Panc1 (cell line): ENCODE data around the gene SCPEP1.

Source experiments
- POLR2AphosphoS5 ChIP-seq: IDR thresholded peaks from 2 replicates; pipeline ENCODE4 v1.6.1; 2012; ENCODE audit warnings: mild to moderate bottlenecking, low read depth, low read length, moderate library complexity
- TF ChIP-seq, protein P1 (sequence below), 2 experiments: IDR thresholded peaks; 2 replicates each; pipeline ENCODE4 v1.6.1; 2011 to 2012; ENCODE audit warnings: low read depth in 2 of 2, control low read depth in 1 of 2, low read length in 1 of 2, mild to moderate bottlenecking in 1 of 2, moderate library complexity in 1 of 2; ENCODE audit not compliant: insufficient read depth in 1 of 2
- TF ChIP-seq, protein P2 (sequence below): fragments of 450-650 bp; IDR thresholded peaks from 2 replicates; pipeline ENCODE4 v1.5.1; 2017; ENCODE audit warnings: mild to moderate bottlenecking

DNA sequence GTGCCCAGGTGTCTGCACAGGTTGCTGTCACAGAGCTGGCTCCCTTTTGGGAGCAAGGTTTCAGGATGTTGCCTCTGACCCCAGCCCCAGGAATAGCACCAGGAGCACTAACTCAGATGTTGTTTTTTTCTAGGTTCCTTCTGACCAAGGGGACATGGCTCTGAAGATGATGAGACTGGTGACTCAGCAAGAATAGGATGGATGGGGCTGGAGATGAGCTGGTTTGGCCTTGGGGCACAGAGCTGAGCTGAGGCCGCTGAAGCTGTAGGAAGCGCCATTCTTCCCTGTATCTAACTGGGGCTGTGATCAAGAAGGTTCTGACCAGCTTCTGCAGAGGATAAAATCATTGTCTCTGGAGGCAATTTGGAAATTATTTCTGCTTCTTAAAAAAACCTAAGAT, 28.1 kb downstream of the SCPEP1 start:
- TF ChIP-seq, protein P1, sequence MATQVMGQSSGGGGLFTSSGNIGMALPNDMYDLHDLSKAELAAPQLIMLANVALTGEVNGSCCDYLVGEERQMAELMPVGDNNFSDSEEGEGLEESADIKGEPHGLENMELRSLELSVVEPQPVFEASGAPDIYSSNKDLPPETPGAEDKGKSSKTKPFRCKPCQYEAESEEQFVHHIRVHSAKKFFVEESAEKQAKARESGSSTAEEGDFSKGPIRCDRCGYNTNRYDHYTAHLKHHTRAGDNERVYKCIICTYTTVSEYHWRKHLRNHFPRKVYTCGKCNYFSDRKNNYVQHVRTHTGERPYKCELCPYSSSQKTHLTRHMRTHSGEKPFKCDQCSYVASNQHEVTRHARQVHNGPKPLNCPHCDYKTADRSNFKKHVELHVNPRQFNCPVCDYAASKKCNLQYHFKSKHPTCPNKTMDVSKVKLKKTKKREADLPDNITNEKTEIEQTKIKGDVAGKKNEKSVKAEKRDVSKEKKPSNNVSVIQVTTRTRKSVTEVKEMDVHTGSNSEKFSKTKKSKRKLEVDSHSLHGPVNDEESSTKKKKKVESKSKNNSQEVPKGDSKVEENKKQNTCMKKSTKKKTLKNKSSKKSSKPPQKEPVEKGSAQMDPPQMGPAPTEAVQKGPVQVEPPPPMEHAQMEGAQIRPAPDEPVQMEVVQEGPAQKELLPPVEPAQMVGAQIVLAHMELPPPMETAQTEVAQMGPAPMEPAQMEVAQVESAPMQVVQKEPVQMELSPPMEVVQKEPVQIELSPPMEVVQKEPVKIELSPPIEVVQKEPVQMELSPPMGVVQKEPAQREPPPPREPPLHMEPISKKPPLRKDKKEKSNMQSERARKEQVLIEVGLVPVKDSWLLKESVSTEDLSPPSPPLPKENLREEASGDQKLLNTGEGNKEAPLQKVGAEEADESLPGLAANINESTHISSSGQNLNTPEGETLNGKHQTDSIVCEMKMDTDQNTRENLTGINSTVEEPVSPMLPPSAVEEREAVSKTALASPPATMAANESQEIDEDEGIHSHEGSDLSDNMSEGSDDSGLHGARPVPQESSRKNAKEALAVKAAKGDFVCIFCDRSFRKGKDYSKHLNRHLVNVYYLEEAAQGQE (IDR thresholded peaks at IDR 0.05; ENCODE audit: insufficient read depth in 1 of 2, low read depth in 2 of 2, low read length in 1 of 2) = no peak
- TF ChIP-seq, protein P2, sequence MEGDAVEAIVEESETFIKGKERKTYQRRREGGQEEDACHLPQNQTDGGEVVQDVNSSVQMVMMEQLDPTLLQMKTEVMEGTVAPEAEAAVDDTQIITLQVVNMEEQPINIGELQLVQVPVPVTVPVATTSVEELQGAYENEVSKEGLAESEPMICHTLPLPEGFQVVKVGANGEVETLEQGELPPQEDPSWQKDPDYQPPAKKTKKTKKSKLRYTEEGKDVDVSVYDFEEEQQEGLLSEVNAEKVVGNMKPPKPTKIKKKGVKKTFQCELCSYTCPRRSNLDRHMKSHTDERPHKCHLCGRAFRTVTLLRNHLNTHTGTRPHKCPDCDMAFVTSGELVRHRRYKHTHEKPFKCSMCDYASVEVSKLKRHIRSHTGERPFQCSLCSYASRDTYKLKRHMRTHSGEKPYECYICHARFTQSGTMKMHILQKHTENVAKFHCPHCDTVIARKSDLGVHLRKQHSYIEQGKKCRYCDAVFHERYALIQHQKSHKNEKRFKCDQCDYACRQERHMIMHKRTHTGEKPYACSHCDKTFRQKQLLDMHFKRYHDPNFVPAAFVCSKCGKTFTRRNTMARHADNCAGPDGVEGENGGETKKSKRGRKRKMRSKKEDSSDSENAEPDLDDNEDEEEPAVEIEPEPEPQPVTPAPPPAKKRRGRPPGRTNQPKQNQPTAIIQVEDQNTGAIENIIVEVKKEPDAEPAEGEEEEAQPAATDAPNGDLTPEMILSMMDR = no peak
- no peak for TF ChIP-seq POLR2AphosphoS5
